GM12891 (cell line): ENCODE measurements around the gene GPR108.

Experiments used
- POLR2A ChIP-seq: IDR thresholded peaks from 2 replicates; pipeline ENCODE4 v1.6.1; 2011; ENCODE audit warnings: low read depth, low read length, control low read depth
- POLR2AphosphoS5 ChIP-seq: IDR thresholded peaks from 2 replicates; pipeline ENCODE4 v1.6.1; 2011; ENCODE audit warnings: low read depth, low read length, control low read depth
- SPI1 ChIP-seq: IDR thresholded peaks from 2 replicates; pipeline ENCODE4 v1.6.1; 2011; ENCODE audit warnings: low read depth, low read length, control low read depth

GRCh38 chr19:6761053-6761676 lies 23.8 kb upstream of the GPR108 start:
- no peak for TF ChIP-seq POLR2AphosphoS5
- TF ChIP-seq POLR2A, result no peak
- TF ChIP-seq SPI1, result no peak
